ENCODE results near the gene GLRX2. TPM values are rescaled to one million over a fixed set of nuclear protein-coding genes. Genes with fewer than 3 reads are reported as not detected.

The GLRX2 gene
- total RNA-seq, 1 experiment from 2014 or later, result 40.1 TPM

- ChIA-PET POLR2A (no interaction called here), CTCF (no interaction called here)
- H3K36me3 ChIP-seq (ENCODE audit: control insufficient read depth, insufficient read depth, low read length), result peaks cover 2% of the 10 kb centered on the region; the same call in 1 of the 2 replicates
- H3K4me3 ChIP-seq (ENCODE audit: low read depth in 2 of 2, low read length in 2 of 2), result no peak overlapping the region
- no peaks in the 10 kb centered on the region for H3K9me3 ChIP-seq (ENCODE audit: control insufficient read depth, insufficient read depth, low read depth, low read length)
- no peak overlapping the region; the same call in 1 of the 2 replicates for H3K27ac ChIP-seq (ENCODE audit: low read length)
- no peak for DNase-seq (ENCODE audit: low read depth, low spot score)
- TF ChIP-seq SIN3A (IDR thresholded peaks at IDR 0.05; ENCODE audit: borderline replicate concordance, insufficient read depth, low read depth, low read length) (no peak), CTCF (IDR thresholded peaks at IDR 0.05) (no peak), TCF7L2 (IDR thresholded peaks at IDR 0.05; ENCODE audit: low read depth, low read length) (no peak), POLR2AphosphoS5 (IDR thresholded peaks at IDR 0.05; ENCODE audit: low read depth, low read length) (no peak), REST (IDR thresholded peaks at IDR 0.05; ENCODE audit: insufficient read depth in 1 of 2, low read depth in 2 of 2, low read length in 1 of 2) (no peak)
- H3K4me1 ChIP-seq (ENCODE audit: control insufficient read depth, insufficient read depth, low read length), result peaks cover 35% of the 10 kb centered on the region
- intact Hi-C loops (cut with micrococcal nuclease; ENCODE audit: unreplicated experiment), result no loop called here
- in situ Hi-C loops (cut with HindIII; ENCODE audit: low pct_unique_long_range_greater_than_20kb, low sequenced_read_pairs), result no loop called here
- no TSS peak for BruUV-seq (replicated peaks)
- no peaks in the 10 kb centered on the region for H3K27me3 ChIP-seq (ENCODE audit: control insufficient read depth, insufficient read depth, low read length)
- ATAC-seq, result no peak
Observed at GRCh38 chr1:193109619-193110018, 4.4 kb upstream of the GLRX2 start.

GRCh38 chr1:193108471-193108870 is 3.3 kb upstream of the GLRX2 start:
- in situ Hi-C loops (cut with HindIII; ENCODE audit: low pct_unique_long_range_greater_than_20kb, low sequenced_read_pairs) (no loop called here), intact Hi-C loops (cut with micrococcal nuclease; ENCODE audit: unreplicated experiment) (no loop called here)
- ATAC-seq (no peak), DNase-seq (ENCODE audit: low read depth, low spot score) (no peak)
- Histone ChIP-seq H3K4me3 (ENCODE audit: low read depth in 2 of 2, low read length in 2 of 2) (no peak overlapping the region), H3K27me3 (ENCODE audit: control insufficient read depth, insufficient read depth, low read length) (no peaks in the 10 kb centered on the region), H3K27ac (ENCODE audit: low read length) (no peak overlapping the region), H3K4me1 (ENCODE audit: control insufficient read depth, insufficient read depth, low read length) (peaks cover 35% of the 10 kb centered on the region), H3K9me3 (ENCODE audit: control insufficient read depth, insufficient read depth, low read depth, low read length) (no peaks in the 10 kb centered on the region), H3K36me3 (ENCODE audit: control insufficient read depth, insufficient read depth, low read length) (peaks cover 6% of the 10 kb centered on the region; the same call in 1 of the 2 replicates)
- ChIA-PET CTCF (no interaction called here), POLR2A (no interaction called here)
- no TSS peak for BruUV-seq (replicated peaks)
- no peak for TF ChIP-seq REST (IDR thresholded peaks at IDR 0.05; ENCODE audit: insufficient read depth in 1 of 2, low read depth in 2 of 2, low read length in 1 of 2)
- TF ChIP-seq CTCF (IDR thresholded peaks at IDR 0.05), result no peak
